ENCODE results near the gene TMEM131L.
"Not testable (repeated sequence)": the region's sequence is repeated elsewhere in the genome, so short reads cannot be mapped to it uniquely, and the experiment has no call there.

Gene TMEM131L

GRCh38 chr4:153466081-153466948 lies at the start of gene TMEM131L:
TMEM131L (plus strand) TSS chr4:153466360; CDS start chr4:153466398, 38 bp downstream.
- DNase-seq, result peak; percentile 70

DNA sequence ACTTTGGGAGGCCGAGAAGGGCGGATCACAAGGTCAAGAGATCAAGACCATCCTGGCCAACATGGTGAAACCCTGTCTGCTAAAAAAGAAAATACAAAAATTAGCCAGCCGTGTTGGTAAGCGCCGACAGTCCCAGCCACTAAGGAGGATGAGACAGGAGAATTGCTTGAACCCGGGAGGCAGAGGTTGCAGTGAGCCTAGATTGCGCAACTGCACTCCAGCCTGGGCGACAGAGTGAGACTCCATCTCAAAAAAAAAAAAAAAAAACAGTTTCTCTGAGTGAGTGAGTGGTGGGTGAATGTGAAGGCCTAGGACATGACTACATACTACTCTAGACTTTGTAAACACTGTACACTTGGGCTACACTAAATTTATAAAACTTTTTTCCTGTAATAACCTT lies 49.7 kb upstream of the TMEM131L start:
- DNase-seq, result not testable (repeated sequence)

- peak; percentile 52 for DNase-seq
These were observed 48.0 kb upstream of the TMEM131L start for GRCh38 chr4:153418121-153418520.

DNA sequence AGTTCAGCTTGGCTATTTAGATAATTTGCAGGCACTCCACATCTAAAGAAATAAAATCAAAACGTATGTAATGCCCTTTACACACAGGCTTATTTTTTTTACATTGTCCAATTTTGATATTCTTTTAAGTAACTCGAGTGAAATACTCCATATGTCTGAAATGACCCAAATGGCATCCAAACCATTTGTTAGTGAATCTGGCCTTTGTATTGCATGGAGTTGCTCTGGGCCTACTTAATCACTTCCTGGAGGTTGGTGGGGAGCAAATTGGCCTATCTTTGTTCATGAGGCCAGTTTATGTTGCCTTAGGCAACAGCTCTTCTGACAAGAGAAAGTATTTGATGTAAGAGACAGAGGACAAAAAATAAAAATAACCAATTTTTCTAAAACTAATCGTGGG lies 47.6 kb upstream of the TMEM131L start:
- DNase-seq, result no peak

- no peak for DNase-seq
These were observed 47.1 kb upstream of the TMEM131L start for GRCh38 chr4:153419029-153419428.

GRCh38 chr4:153419673-153420278 lies 46.4 kb upstream of the TMEM131L start:
- no peak for DNase-seq

GRCh38 chr4:153420361-153420760 lies 45.8 kb upstream of the TMEM131L start:
- DNase-seq, result peak; percentile 69

DNA sequence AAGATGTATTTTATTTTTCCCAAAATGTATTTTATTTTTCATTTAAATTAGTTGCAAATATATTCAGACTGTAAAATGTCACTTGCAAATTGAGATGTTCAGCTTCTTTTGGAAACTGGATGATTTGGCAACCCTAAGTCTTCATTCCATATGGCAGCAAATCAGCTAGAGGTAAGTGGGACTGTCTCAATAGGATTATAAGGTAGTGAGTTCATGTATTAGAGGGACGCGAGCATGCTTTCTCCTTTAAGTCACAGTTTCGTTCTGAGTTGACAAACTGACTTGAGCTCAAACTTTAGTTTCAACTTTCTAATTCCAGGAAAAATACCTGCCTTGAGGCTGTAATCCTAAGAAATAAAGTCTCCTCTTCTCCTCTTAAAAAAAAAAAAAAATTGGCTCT lies 44.2 kb upstream of the TMEM131L start:
- peak; percentile 23 for DNase-seq

DNA sequence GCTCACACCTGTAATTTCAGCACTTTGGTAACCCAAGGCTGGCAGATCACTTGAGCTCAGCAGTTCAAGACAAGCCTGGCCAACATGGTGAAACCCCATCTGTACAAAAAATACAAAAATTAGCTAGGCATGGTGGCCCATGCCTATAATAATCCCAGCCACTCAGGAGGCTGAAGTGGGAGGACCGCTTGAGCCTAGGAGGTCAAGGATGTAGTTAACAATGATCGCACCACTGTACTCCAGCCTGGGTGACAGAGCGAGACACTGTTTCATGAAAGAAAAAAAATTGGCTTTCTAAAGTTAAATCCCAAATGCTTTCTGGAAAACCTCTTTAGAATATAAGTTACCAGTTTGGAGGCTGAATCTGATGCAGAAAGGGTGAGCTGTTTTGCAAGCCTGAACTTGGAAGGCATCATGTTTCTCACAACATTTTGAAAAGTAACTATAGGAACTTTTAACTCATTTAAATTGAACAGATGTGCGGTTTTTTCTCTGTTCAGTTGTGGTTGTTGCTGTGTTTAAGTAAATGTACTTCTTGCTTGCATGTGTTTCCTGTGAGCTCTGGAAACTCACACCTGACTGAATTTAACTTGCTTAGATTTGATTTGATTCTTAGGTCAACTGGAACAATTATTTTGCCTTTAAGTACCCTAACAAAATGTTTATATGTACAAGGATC lies 39.8 kb upstream of the TMEM131L start:
- no peak for DNase-seq

- no peak for DNase-seq
These were observed 38.6 kb upstream of the TMEM131L start for GRCh38 chr4:153427363-153428071.

- no peak for DNase-seq
These were observed 37.2 kb upstream of the TMEM131L start for GRCh38 chr4:153428941-153429475.

DNA sequence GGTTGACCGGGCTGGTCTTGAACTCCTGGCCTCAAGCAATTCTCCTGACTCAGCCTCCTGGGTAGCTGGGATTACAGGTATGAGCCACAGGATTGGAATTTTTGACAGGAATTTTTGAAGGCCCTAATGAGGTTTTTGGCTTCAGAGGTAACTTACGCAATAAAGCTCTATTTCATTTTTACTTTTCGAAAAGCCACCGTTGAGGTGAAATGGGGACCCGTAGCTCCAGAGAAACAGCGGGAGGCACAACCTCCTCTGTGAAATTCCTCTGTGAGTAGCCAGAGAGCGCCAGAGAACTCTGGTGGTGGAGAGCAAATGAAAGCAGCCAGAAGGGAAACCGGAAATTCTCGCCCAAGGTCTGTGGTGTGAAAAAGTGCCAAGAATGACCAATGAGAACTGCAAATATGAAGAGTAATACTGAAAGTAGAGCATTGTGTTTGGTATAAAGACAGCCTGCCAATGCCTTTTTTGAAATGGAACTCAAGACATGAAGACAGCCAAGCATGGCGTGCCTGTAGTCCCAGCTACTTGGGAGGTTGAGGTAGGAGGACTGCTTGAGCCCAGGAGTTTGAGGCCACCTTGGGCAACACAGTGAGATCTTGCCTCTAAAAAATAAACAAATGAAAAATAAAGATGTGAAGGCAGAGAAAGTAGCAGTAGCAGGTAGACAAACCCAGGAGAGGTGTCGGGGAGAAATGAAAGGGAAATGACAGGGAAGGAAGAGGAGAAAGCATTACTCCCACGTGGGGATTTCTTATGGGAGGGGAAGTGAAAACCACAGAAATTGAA lies 33.0 kb upstream of the TMEM131L start:
- peak; percentile 92 for DNase-seq

- no peak for DNase-seq
These were observed 32.4 kb upstream of the TMEM131L start for GRCh38 chr4:153433754-153434105.

- DNase-seq, result no peak
These were observed 32.0 kb upstream of the TMEM131L start for GRCh38 chr4:153434190-153434589.

- no peak for DNase-seq
These were observed 27.0 kb upstream of the TMEM131L start for GRCh38 chr4:153438916-153439756.

GRCh38 chr4:153439831-153440230 lies 26.3 kb upstream of the TMEM131L start:
- no peak for DNase-seq

DNA sequence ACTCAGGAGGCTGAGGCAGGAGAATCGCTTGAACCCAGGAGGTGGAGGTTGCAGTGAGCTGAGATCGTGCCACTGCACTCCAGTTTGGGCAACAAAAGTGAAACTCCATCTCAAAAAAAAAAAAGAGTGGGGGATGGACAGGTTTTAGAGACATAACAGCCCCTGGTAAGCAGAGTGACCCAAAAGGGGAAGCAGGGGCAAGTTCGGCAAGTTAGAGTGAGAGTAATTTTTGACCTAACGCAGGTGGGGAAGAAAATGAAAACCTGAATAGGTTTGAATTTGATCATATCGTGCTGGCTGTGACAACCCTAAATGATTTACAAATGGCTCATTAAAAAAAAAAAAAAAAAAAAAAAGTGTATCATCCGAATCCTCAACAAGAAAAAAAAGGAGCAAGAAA lies 25.7 kb upstream of the TMEM131L start:
- peak; percentile 4 for DNase-seq

DNA sequence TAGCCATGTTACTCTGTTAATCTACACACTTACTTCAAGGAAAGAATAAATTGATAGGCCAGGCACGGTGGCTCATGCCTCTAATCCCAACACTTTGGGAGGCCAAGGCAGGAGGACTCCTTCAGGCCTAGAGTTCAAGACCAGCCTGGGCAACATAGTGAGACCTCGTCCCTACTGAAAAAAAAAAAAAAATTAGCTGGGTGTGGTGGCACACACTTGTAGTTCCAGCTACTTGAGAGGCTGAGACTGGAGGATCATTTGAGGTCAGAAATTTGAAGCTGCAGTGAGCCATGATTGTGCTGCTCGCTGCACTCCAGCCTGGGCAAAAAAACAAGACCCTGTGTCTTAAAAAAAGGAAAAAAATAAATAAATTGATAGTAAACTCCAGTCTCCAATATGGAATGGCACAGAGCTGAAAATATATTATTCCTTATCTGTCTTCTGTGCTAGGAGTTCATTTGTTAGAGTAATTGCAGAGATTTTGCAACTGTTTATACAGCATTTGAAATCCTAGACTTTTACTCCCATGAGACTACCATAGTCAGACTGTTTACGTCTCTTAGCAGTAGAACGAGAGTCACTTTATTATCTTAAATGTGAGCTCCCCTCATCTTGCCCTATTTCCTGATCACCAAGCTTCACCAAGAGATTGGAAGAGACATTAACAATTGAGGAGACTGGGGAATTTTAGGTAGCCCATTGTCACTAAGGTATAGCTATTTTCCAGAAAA lies 18.8 kb upstream of the TMEM131L start:
- DNase-seq, result no peak

DNA sequence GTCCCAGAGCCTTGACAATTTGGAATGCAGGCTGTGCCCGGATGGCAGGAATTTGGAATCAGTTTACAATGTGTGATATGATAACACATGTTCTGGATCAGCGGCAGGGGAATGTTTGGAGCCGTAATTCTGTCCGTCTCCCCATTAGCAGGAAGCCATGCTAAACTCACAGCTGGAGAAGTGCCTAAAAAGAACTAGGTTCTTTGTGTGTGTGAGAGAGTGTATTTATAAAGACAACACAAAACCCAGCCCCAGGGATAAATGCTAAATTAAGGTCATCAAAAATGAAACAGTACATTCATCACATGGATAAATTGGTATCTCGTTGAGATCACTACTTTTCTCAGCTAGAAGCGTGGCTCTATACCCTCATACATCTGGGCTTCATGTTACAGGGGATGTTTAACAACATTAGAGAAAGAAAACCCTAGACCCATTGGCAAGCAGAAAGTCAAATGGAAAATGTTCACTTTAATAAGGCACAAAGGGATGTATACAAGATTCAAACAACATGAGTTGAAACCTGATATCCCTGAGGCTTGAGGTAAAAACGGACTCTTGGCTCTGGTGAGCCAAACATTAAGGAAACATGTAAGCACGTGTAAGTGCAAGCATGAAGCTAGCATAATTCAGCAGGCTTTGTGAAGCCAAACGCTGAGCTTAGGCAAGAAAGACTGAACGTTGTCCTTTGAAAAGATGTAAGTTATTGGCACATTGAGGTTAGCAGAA lies 18.0 kb upstream of the TMEM131L start:
- no peak for DNase-seq

GRCh38 chr4:153449338-153449737 lies 16.8 kb upstream of the TMEM131L start:
- DNase-seq, result no peak

Data from MV-4-11 (cell line).